Natural killer cell treated with Interleukin-12 subunit alpha and Interleukin-12 subunit beta and Interleukin-15 and Interleukin-18, amount 100 ng/mL, for 72 hours (primary cell): ENCODE measurements around the gene CD40. TPM values are rescaled to one million over a fixed set of nuclear protein-coding genes. Genes with fewer than 3 reads are reported as not detected.

Source experiments
- ATAC-seq, 2 donors: fragments of 150-1000 bp; cut with Tn5 transposase in 1 of 2; sonication (Bioruptor Pico), chemical (Tn5 transposase) in 1 of 2; 2 replicates each; pipeline ENCODE4 v1.10.0; 2021
- DNase-seq: peaks from one replicate; pipeline ENCODE4 v3.0.0; 2022; ENCODE audit warnings: low spot score
- H3K27ac Mint-ChIP-seq, 2 donors: 1 replicate in 1 of 2; 2 replicates in 1 of 2; pipeline ENCODE4 v1.8.0; 2022; ENCODE audit warnings: mixed read lengths in 2 of 2, mild to moderate bottlenecking in 1 of 2, moderate library complexity in 1 of 2
- H3K27me3 Mint-ChIP-seq, 2 donors: 1 replicate in 1 of 2; 2 replicates in 1 of 2; pipeline ENCODE4 v1.8.0; 2022; ENCODE audit warnings: mixed read lengths in 2 of 2
- H3K36me3 Mint-ChIP-seq: one replicate; pipeline ENCODE4 v1.8.0; 2022; ENCODE audit warnings: mixed read lengths
- H3K4me1 Mint-ChIP-seq, 2 donors: 1 replicate in 1 of 2; 2 replicates in 1 of 2; pipeline ENCODE4 v1.8.0; 2022; ENCODE audit warnings: low read depth in 2 of 2, mixed read lengths in 2 of 2, mild to moderate bottlenecking in 1 of 2
- H3K4me3 Mint-ChIP-seq: one replicate; pipeline ENCODE4 v1.8.0; 2022; ENCODE audit warnings: mixed read lengths
- H3K9me3 Mint-ChIP-seq: 2 replicates; pipeline ENCODE4 v1.8.0; 2022; ENCODE audit warnings: mixed read lengths
- total RNA-seq, 2 donors: library from RNA; stranded (reverse); gene quantifications; one replicate each; pipeline ENCODE4 v1.2.3, GENCODE V29; 2022

Gene CD40
- 10 to 100 TPM in 1 of 2 donors, 1 to 10 TPM in 1; 6.7 to 32.7 TPM for total RNA-seq

GRCh38 chr20:46117704-46118467 is at the start of gene CD40:
Gene CD40 (plus strand): TSS chr20:46118314. CDS start chr20:46118344, 30 bp downstream.
- no peaks in the 10 kb centered on the region for H3K36me3 Mint-ChIP-seq
- ATAC-seq (peak; percentile 93 to 96), DNase-seq (peak; percentile 87)
- H3K27me3 Mint-ChIP-seq = peaks cover 10 to 32% of the 10 kb centered on the region in 2 donors
- peak within 1 kb of the TSS; percentile 73 to 97 for H3K27ac Mint-ChIP-seq
- H3K4me1 Mint-ChIP-seq = peaks cover 8 to 26% of the 10 kb centered on the region in 2 donors
- H3K4me3 Mint-ChIP-seq = peak within 1 kb of the TSS; percentile 91
- H3K9me3 Mint-ChIP-seq = no peaks in the 10 kb centered on the region

- ATAC-seq = no peak
- Mint-ChIP-seq H3K27ac (no peak overlapping the region), H3K27me3 (no peaks in the 10 kb centered on the region)
Observed at GRCh38 chr20:46070215-46070900, 47.8 kb upstream of the CD40 start.

GRCh38 chr20:46071573-46071972 is 46.5 kb upstream of the CD40 start:
- no peaks in the 10 kb centered on the region for H3K9me3 Mint-ChIP-seq
- ATAC-seq = no peak
- peaks cover 17% of the 10 kb centered on the region for H3K36me3 Mint-ChIP-seq
- H3K4me3 Mint-ChIP-seq = no peak overlapping the region
- no peak for DNase-seq
- no peak overlapping the region for H3K27ac Mint-ChIP-seq
- peaks cover 0 to 3% of the 10 kb centered on the region in 2 donors for H3K4me1 Mint-ChIP-seq
- no peaks in the 10 kb centered on the region for H3K27me3 Mint-ChIP-seq

More at GRCh38 chr20:46070215-46070900, 47.8 kb upstream of the CD40 start:
- Mint-ChIP-seq H3K9me3 (no peaks in the 10 kb centered on the region), H3K36me3 (peaks cover 24% of the 10 kb centered on the region), H3K4me3 (no peak overlapping the region), H3K4me1 (peaks cover 0 to 3% of the 10 kb centered on the region in 2 donors)
- DNase-seq = no peak

GRCh38 chr20:46073024-46073423 is 45.1 kb upstream of the CD40 start:
- peaks cover 17% of the 10 kb centered on the region for H3K36me3 Mint-ChIP-seq
- no peak overlapping the region for H3K4me3 Mint-ChIP-seq
- H3K27me3 Mint-ChIP-seq = no peaks in the 10 kb centered on the region

GRCh38 chr20:46073443-46073842 is 44.7 kb upstream of the CD40 start:
- ATAC-seq (no peak), DNase-seq (no peak)
- Mint-ChIP-seq H3K4me3 (no peak overlapping the region), H3K27me3 (no peaks in the 10 kb centered on the region), H3K4me1 (peaks cover 0 to 3% of the 10 kb centered on the region in 2 donors), H3K36me3 (peaks cover 13% of the 10 kb centered on the region), H3K9me3 (no peaks in the 10 kb centered on the region), H3K27ac (no peak overlapping the region)

More at GRCh38 chr20:46073024-46073423, 45.1 kb upstream of the CD40 start:
- Mint-ChIP-seq H3K4me1 (peaks cover 0 to 3% of the 10 kb centered on the region in 2 donors), H3K27ac (no peak overlapping the region), H3K9me3 (no peaks in the 10 kb centered on the region)
- no peak for DNase-seq
- no peak for ATAC-seq

- DNase-seq = no peak
- peaks cover 10% of the 10 kb centered on the region for H3K36me3 Mint-ChIP-seq
- no peak overlapping the region for H3K4me3 Mint-ChIP-seq
- peaks cover 0 to 3% of the 10 kb centered on the region in 2 donors for H3K4me1 Mint-ChIP-seq
- no peaks in the 10 kb centered on the region for H3K27me3 Mint-ChIP-seq
- no peak for ATAC-seq
- no peaks in the 10 kb centered on the region for H3K9me3 Mint-ChIP-seq
- no peak overlapping the region for H3K27ac Mint-ChIP-seq
Observed at GRCh38 chr20:46074006-46074405, 44.1 kb upstream of the CD40 start.

- no peak overlapping the region for H3K27ac Mint-ChIP-seq
- no peak for DNase-seq
- H3K9me3 Mint-ChIP-seq = no peaks in the 10 kb centered on the region
- H3K36me3 Mint-ChIP-seq = peaks cover 6% of the 10 kb centered on the region
- H3K4me3 Mint-ChIP-seq = no peak overlapping the region
- H3K27me3 Mint-ChIP-seq = no peaks in the 10 kb centered on the region
- H3K4me1 Mint-ChIP-seq = peaks cover 0 to 9% of the 10 kb centered on the region in 2 donors
- ATAC-seq = no peak
Observed at GRCh38 chr20:46076806-46077205, 41.3 kb upstream of the CD40 start.

- H3K36me3 Mint-ChIP-seq = peaks cover 6% of the 10 kb centered on the region
Observed at GRCh38 chr20:46077642-46078305, 40.3 kb upstream of the CD40 start.

GRCh38 chr20:46078954-46079353 is 39.2 kb upstream of the CD40 start:
- Mint-ChIP-seq H3K27ac (no peak overlapping the region), H3K27me3 (no peaks in the 10 kb centered on the region), H3K36me3 (peaks cover 6% of the 10 kb centered on the region), H3K4me3 (no peak overlapping the region), H3K4me1 (peaks cover 14 to 18% of the 10 kb centered on the region in 2 donors), H3K9me3 (no peaks in the 10 kb centered on the region)
- DNase-seq (no peak), ATAC-seq (no peak)

More at GRCh38 chr20:46077642-46078305, 40.3 kb upstream of the CD40 start:
- Mint-ChIP-seq H3K9me3 (no peaks in the 10 kb centered on the region), H3K4me1 (peaks cover 5 to 11% of the 10 kb centered on the region in 2 donors), H3K4me3 (no peak overlapping the region), H3K27me3 (no peaks in the 10 kb centered on the region), H3K27ac (no peak overlapping the region)
- ATAC-seq (no peak), DNase-seq (no peak)

GRCh38 chr20:46081074-46081473 is 37.0 kb upstream of the CD40 start:
- Mint-ChIP-seq H3K9me3 (no peaks in the 10 kb centered on the region), H3K27me3 (no peaks in the 10 kb centered on the region), H3K27ac (no peak overlapping the region), H3K4me1 (peaks cover 22 to 24% of the 10 kb centered on the region in 2 donors), H3K4me3 (no peak overlapping the region), H3K36me3 (no peaks in the 10 kb centered on the region)
- ATAC-seq = no peak
- no peak for DNase-seq

- peaks cover 38 to 39% of the 10 kb centered on the region in 2 donors for H3K4me1 Mint-ChIP-seq
- no peak for DNase-seq
- no peak overlapping the region for H3K4me3 Mint-ChIP-seq
- H3K36me3 Mint-ChIP-seq = no peaks in the 10 kb centered on the region
- no peak for ATAC-seq
- H3K9me3 Mint-ChIP-seq = no peaks in the 10 kb centered on the region
- no peaks in the 10 kb centered on the region for H3K27me3 Mint-ChIP-seq
- H3K27ac Mint-ChIP-seq = no peak overlapping the region
Observed at GRCh38 chr20:46083101-46083500, 35.0 kb upstream of the CD40 start.

- Mint-ChIP-seq H3K9me3 (no peaks in the 10 kb centered on the region), H3K4me1 (peaks cover 43% of the 10 kb centered on the region in 2 donors), H3K27me3 (no peaks in the 10 kb centered on the region), H3K27ac (no peak overlapping the region), H3K4me3 (no peak overlapping the region), H3K36me3 (no peaks in the 10 kb centered on the region)
- no peak for ATAC-seq
- DNase-seq = no peak
Observed at GRCh38 chr20:46083531-46084061, 34.5 kb upstream of the CD40 start.

GRCh38 chr20:46084805-46085178 is 33.3 kb upstream of the CD40 start:
- Mint-ChIP-seq H3K36me3 (no peaks in the 10 kb centered on the region), H3K27ac (no peak overlapping the region), H3K27me3 (no peaks in the 10 kb centered on the region), H3K9me3 (no peaks in the 10 kb centered on the region), H3K4me1 (peaks cover 39 to 44% of the 10 kb centered on the region in 2 donors), H3K4me3 (no peak overlapping the region)
- ATAC-seq (no peak), DNase-seq (no peak)
